Loucy (cell line): ENCODE data around the gene EFNA3.

Source experiments
- CTCF ChIP-seq: fragments of 200-600 bp; sonication (generic); conservative IDR thresholded peaks from 2 replicates; pipeline ENCODE4 v1.5.1; 2014; ENCODE audit warnings: mild to moderate bottlenecking, antibody characterized with exemption, low read length
- EZH2phosphoT487 ChIP-seq: fragments of 200-600 bp; IDR thresholded peaks from 2 replicates; pipeline ENCODE4 v1.6.1; 2018; ENCODE audit warnings: antibody characterized with exemption, mild to moderate bottlenecking, moderate library complexity, borderline replicate concordance

DNA sequence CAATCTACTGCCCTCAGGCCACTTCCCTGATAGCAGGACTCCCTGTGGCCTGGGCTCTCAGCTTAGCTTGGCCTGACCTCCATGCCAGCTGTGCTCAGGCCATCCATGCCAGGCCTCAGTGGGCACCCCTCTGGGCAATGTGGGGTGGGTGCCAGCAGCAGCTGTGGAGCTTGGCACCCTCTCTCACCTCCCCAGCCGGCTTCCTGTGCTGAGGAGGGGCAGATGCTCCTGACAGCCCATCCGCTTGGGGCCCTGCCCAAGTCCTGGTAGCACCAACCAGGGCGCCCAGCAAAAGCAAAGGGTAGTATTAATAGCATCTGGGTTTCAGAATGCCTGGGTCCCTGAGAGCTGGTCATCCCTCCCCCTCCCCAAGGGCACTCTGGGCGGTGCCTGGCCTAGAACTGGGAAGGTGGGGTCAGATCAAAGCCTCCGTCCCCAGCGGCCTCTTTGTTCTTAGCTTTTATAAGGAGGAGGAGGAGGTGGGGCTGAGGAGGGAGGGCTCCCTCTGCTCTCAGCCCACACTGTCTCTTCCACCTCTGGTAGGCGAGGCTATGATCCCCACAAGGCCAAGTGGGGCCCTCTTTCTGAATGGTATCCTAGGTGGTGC, 9.0 kb upstream of the EFNA3 start:
- TF ChIP-seq CTCF (no peak), EZH2phosphoT487 (no peak)
